22Rv1 (cell line): ENCODE data around the gene KLHL11.

ENCODE experiments used
- CTCF ChIP-seq: fragments of 450-650 bp; IDR thresholded peaks from 2 replicates; pipeline ENCODE4 v1.5.1; 2017; ENCODE audit warnings: mild to moderate bottlenecking
- ZFX ChIP-seq: fragments of 450-650 bp; IDR thresholded peaks from 2 replicates; pipeline ENCODE4 v1.6.1; 2017; ENCODE audit warnings: antibody characterized with exemption, borderline replicate concordance

DNA sequence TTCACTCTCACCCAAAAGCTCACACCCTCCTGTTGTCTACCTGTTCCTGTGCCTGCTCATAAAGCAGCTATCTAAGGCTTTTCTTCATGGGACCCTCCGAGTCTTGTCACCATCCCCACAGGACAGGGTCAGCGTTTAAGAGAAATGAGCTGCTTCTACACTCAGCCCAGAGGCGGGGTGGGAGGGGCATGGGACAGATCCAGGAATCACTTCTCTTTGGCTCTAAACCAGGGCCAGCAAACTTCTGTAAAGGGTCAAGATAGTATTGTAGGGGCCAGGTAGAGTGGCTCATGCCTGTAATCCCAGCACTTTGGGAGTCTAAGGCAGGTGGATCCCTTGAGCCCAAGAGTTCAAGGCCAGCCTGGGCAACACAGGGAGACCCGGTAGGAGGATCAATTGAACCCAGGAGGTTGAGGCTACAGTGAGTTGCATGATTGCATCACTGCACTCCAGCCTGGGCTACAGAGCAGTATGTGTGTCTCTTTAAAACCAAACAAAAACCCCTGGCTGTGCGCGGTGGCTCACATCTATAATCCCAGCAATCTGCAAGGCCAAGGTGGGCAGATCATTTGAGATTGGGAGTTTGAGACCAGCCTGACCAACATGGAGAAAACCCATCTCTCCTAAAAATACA, 23.2 kb upstream of the KLHL11 start:
- TF ChIP-seq CTCF: no peak
- no peak for TF ChIP-seq ZFX
